Measurements from ENCODE around the gene PUM1. TPM values are rescaled to one million over a fixed set of nuclear protein-coding genes. Genes with fewer than 3 reads are reported as not detected.

The PUM1 gene
- total RNA-seq, 1 experiment from 2014 or later: 43.3 TPM

DNA sequence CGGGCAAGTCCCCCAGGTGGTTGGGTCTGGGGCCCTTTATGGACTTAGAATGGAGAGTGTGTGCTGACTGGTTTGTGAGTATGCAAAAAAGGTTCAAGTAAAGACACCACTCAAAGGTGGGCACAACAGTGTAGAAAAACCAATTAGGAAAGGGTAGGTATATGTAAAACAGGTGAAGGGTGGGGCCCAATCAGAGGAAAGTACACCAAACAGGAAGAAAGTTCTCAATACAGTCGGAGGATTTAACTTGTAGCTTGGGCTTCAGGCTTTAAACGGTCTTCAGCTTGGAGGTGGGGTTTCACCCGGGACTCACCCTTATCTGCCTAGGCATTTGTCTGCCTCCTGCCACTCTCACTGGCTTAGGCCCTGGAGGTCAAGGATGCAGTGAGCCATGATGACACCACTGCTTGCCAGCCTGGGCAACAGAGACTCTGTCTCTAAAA, 6.8 kb upstream of the PUM1 start:
- ChIA-PET CTCF (no interaction called here), POLR2A (ENCODE audit: unreplicated experiment) (no interaction called here)
- H3K4me2 ChIP-seq (ENCODE audit: low read length): no peak overlapping the region
- no peaks in the 10 kb centered on the region for H3F3A ChIP-seq (ENCODE audit: low read length, unreplicated experiment)
- intact Hi-C loops (cut with micrococcal nuclease): no loop called here
- H3K36me3 ChIP-seq (ENCODE audit: low read depth, low read length): no peaks in the 10 kb centered on the region
- H3K9me2 ChIP-seq (replicated peaks; ENCODE audit: low read length): no peaks in the 10 kb centered on the region
- H3K9ac ChIP-seq (ENCODE audit: low read length): no peak overlapping the region
- H3K79me2 ChIP-seq (ENCODE audit: low read length): no peaks in the 10 kb centered on the region
- H3K4me3 ChIP-seq (ENCODE audit: low read length): no peak overlapping the region
- no peak overlapping the region for H3K27ac ChIP-seq (ENCODE audit: low read length)
- no peak overlapping the region for H2AFZ ChIP-seq (ENCODE audit: low read length)
- BruUV-seq (replicated peaks): no TSS peak
- no peaks in the 10 kb centered on the region for H4K20me1 ChIP-seq (ENCODE audit: low read length)
- H3K9me3 ChIP-seq (ENCODE audit: low read length): no peaks in the 10 kb centered on the region
- TF ChIP-seq EZH2 (IDR thresholded peaks at IDR 0.05; ENCODE audit: low read length, unreplicated experiment): no peak
- TF ChIP-seq, protein P1, sequence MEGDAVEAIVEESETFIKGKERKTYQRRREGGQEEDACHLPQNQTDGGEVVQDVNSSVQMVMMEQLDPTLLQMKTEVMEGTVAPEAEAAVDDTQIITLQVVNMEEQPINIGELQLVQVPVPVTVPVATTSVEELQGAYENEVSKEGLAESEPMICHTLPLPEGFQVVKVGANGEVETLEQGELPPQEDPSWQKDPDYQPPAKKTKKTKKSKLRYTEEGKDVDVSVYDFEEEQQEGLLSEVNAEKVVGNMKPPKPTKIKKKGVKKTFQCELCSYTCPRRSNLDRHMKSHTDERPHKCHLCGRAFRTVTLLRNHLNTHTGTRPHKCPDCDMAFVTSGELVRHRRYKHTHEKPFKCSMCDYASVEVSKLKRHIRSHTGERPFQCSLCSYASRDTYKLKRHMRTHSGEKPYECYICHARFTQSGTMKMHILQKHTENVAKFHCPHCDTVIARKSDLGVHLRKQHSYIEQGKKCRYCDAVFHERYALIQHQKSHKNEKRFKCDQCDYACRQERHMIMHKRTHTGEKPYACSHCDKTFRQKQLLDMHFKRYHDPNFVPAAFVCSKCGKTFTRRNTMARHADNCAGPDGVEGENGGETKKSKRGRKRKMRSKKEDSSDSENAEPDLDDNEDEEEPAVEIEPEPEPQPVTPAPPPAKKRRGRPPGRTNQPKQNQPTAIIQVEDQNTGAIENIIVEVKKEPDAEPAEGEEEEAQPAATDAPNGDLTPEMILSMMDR (conservative IDR thresholded peaks at IDR 0.05; ENCODE audit: low read depth, low read length): no peak
- no peak for TF ChIP-seq EZH2phosphoT487 (IDR thresholded peaks at IDR 0.05; ENCODE audit: borderline replicate concordance, low read length)
- H3K27me3 ChIP-seq (ENCODE audit: low read length): no peaks in the 10 kb centered on the region
- ATAC-seq: no peak
- DNase-seq: no peak
- no peaks in the 10 kb centered on the region for H3K4me1 ChIP-seq (ENCODE audit: insufficient read depth, low read length)

DNA sequence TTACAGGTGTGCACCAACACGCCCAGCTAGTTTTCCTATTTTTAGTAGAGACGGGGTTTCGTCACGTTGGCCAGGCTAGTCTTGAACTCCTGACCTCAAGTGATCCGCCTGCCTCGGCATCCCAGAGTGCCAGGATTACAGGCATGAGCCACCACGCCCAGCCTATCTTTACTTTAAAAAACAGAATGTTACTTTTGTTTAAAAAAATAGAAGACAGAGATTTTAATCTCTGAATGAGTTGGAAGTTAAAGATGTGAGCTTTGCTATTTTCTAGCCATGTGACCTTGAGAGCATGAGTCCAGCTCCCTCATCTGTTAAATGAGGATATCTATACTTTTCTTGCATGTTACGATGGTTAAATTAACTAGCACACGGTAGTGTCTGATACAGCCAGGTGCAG, 3.9 kb upstream of the PUM1 start:
- DNase-seq (no peak), ATAC-seq (no peak)
- Histone ChIP-seq H3K4me3 (ENCODE audit: low read length) (no peak overlapping the region), H3K4me2 (ENCODE audit: low read length) (no peak overlapping the region), H4K20me1 (ENCODE audit: low read length) (peaks cover under 1% of the 10 kb centered on the region), H3K79me2 (ENCODE audit: low read length) (peaks cover 11% of the 10 kb centered on the region), H3K27ac (ENCODE audit: low read length) (no peak overlapping the region), H3K9me3 (ENCODE audit: low read length) (no peaks in the 10 kb centered on the region), H3K9me2 (replicated peaks; ENCODE audit: low read length) (no peaks in the 10 kb centered on the region), H3K27me3 (ENCODE audit: low read length) (no peaks in the 10 kb centered on the region), H3K36me3 (ENCODE audit: low read depth, low read length) (no peaks in the 10 kb centered on the region), H3K9ac (ENCODE audit: low read length) (no peak overlapping the region), H2AFZ (ENCODE audit: low read length) (no peak overlapping the region), H3K4me1 (ENCODE audit: insufficient read depth, low read length) (peaks cover 4% of the 10 kb centered on the region; the same call in 1 of the 2 replicates), H3F3A (ENCODE audit: low read length, unreplicated experiment) (no peaks in the 10 kb centered on the region)
- CTCF ChIA-PET: no interaction called here
- TF ChIP-seq EZH2 (IDR thresholded peaks at IDR 0.05; ENCODE audit: low read length, unreplicated experiment) (no peak), EZH2phosphoT487 (IDR thresholded peaks at IDR 0.05; ENCODE audit: borderline replicate concordance, low read length) (no peak)
- TF ChIP-seq, protein P1 (conservative IDR thresholded peaks at IDR 0.05; ENCODE audit: low read depth, low read length): no peak
- POLR2A ChIA-PET (ENCODE audit: unreplicated experiment): no interaction called here
- intact Hi-C loops (cut with micrococcal nuclease): no loop called here
- no TSS peak for BruUV-seq (replicated peaks)

DNA sequence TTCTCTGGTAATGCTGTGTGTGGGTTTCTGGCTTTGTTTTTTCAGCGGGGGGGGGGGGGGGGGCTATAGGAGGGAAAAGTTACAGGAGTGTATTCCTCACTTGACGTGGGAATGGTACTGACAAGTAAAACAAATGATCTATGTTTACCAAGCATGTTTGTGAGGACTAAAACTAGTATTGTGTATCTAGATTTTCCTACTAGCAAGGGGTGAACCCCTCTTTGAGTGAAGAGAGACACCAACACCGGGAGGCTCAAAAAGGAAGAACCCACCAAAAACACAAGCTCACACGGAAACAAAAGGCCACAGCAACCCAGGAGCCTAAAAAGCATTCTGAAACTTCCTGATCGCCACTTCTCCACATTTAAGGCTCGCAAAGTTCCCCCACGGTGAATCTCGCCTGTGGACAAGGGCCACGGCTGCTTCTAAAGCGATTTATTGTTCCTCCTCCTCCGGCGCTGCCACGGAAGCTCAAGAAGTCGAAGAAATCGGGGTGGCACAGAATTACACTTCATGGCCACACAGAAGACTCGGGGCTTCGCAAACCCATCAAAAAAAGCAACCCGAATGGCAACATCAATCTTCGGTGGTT, 703 bp downstream of the PUM1 start:
- Histone ChIP-seq H3K27ac (ENCODE audit: low read length) (peak overlapping the region; percentile 75), H3K4me3 (ENCODE audit: low read length) (peak overlapping the region; percentile 89), H4K20me1 (ENCODE audit: low read length) (peaks cover 41% of the 10 kb centered on the region), H3K9ac (ENCODE audit: low read length) (peak overlapping the region; percentile 97), H3F3A (ENCODE audit: low read length, unreplicated experiment) (no peaks in the 10 kb centered on the region), H3K9me2 (replicated peaks; ENCODE audit: low read length) (no peaks in the 10 kb centered on the region), H3K4me2 (ENCODE audit: low read length) (peak overlapping the region; percentile 81), H3K27me3 (ENCODE audit: low read length) (no peaks in the 10 kb centered on the region), H3K36me3 (ENCODE audit: low read depth, low read length) (peaks cover 5% of the 10 kb centered on the region; the same call in 1 of the 2 replicates), H3K9me3 (ENCODE audit: low read length) (no peaks in the 10 kb centered on the region), H3K79me2 (ENCODE audit: low read length) (peaks cover 57% of the 10 kb centered on the region), H3K4me1 (ENCODE audit: insufficient read depth, low read length) (peaks cover 18% of the 10 kb centered on the region), H2AFZ (ENCODE audit: low read length) (peak overlapping the region; percentile 97)
- DNase-seq (peak; percentile 13), ATAC-seq (no peak; the same call in 1 of the 2 replicates)
- BruUV-seq (replicated peaks): TSS peak; percentile 57
- TF ChIP-seq EZH2phosphoT487 (IDR thresholded peaks at IDR 0.05; ENCODE audit: borderline replicate concordance, low read length): no peak
- TF ChIP-seq, protein P1 (conservative IDR thresholded peaks at IDR 0.05; ENCODE audit: low read depth, low read length): no peak
- no peak for TF ChIP-seq EZH2 (IDR thresholded peaks at IDR 0.05; ENCODE audit: low read length, unreplicated experiment)
- CTCF ChIA-PET: no interaction called here
- POLR2A ChIA-PET (ENCODE audit: unreplicated experiment): no interaction called here
- intact Hi-C loops (cut with micrococcal nuclease): loop anchor here (1.0 kb wide), 1 partner anchor 89 kb away; no protein-coding TSS in a partner anchor
